Measurements from ENCODE around the gene PIWIL4.

The PIWIL4 gene

GRCh38 chr11:94567181-94567670, at the start of gene PIWIL4:
PIWIL4 (plus strand) TSS chr11:94567368; CDS start chr11:94567519, 151 bp downstream.
- Histone ChIP-seq H3K36me3 (ENCODE audit: control insufficient read depth, insufficient read depth, low read length) (no peaks in the 10 kb centered on the region), H3K4me3 (ENCODE audit: low read length) (no peak within 1 kb of the TSS), H3K4me1 (ENCODE audit: control insufficient read depth, insufficient read depth, low read length) (peaks cover 4% of the 10 kb centered on the region), H3K27me3 (ENCODE audit: control insufficient read depth, insufficient read depth, low read length) (no peaks in the 10 kb centered on the region), H3K9me3 (ENCODE audit: control insufficient read depth, low read length) (no peaks in the 10 kb centered on the region), H3K9ac (ENCODE audit: low read length) (no peak within 1 kb of the TSS)

DNA sequence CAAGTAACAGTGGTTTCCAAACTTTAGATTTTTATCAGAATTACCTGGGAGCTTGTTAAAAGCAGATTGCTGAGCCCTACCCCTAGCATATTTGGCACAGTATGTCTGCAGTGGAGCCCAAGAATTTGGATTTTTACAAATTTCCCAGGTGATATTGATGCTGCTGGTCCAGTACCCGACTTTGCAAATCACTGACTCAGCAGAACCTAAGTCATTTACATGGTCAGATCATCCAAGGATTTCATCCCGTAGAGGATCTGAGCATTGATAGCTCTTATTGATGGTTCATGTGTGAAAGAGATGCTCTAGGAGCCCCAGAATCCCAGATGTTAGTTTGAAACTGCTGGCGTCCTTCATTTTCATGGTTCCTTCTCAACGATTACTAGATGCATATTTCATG, 48.9 kb upstream of the PIWIL4 start:
- Histone ChIP-seq H3K27me3 (ENCODE audit: control insufficient read depth, insufficient read depth, low read length) (no peaks in the 10 kb centered on the region), H3K9me3 (ENCODE audit: control insufficient read depth, low read length) (no peaks in the 10 kb centered on the region), H3K9ac (ENCODE audit: low read length) (no peak overlapping the region), H3K36me3 (ENCODE audit: control insufficient read depth, insufficient read depth, low read length) (no peaks in the 10 kb centered on the region), H3K4me1 (ENCODE audit: control insufficient read depth, insufficient read depth, low read length) (peaks cover 6% of the 10 kb centered on the region), H3K4me3 (ENCODE audit: low read length) (no peak overlapping the region)

- H3K4me3 ChIP-seq (ENCODE audit: low read length), result no peak overlapping the region
- H3K9me3 ChIP-seq (ENCODE audit: control insufficient read depth, low read length), result no peaks in the 10 kb centered on the region
- H3K36me3 ChIP-seq (ENCODE audit: control insufficient read depth, insufficient read depth, low read length), result no peaks in the 10 kb centered on the region
- H3K27me3 ChIP-seq (ENCODE audit: control insufficient read depth, insufficient read depth, low read length), result no peaks in the 10 kb centered on the region
- H3K4me1 ChIP-seq (ENCODE audit: control insufficient read depth, insufficient read depth, low read length), result peaks cover 4% of the 10 kb centered on the region
- H3K9ac ChIP-seq (ENCODE audit: low read length), result no peak overlapping the region
These were observed 47.6 kb upstream of the PIWIL4 start for GRCh38 chr11:94519478-94520084.

- Histone ChIP-seq H3K9me3 (ENCODE audit: control insufficient read depth, low read length) (no peaks in the 10 kb centered on the region), H3K9ac (ENCODE audit: low read length) (no peak overlapping the region), H3K4me1 (ENCODE audit: control insufficient read depth, insufficient read depth, low read length) (peaks cover 11% of the 10 kb centered on the region), H3K36me3 (ENCODE audit: control insufficient read depth, insufficient read depth, low read length) (no peaks in the 10 kb centered on the region), H3K4me3 (ENCODE audit: low read length) (no peak overlapping the region), H3K27me3 (ENCODE audit: control insufficient read depth, insufficient read depth, low read length) (no peaks in the 10 kb centered on the region)
These were observed 45.5 kb upstream of the PIWIL4 start for GRCh38 chr11:94521684-94522083.

GRCh38 chr11:94524341-94524740, 42.8 kb upstream of the PIWIL4 start:
- peaks cover 11% of the 10 kb centered on the region for H3K4me1 ChIP-seq (ENCODE audit: control insufficient read depth, insufficient read depth, low read length)
- H3K36me3 ChIP-seq (ENCODE audit: control insufficient read depth, insufficient read depth, low read length), result no peaks in the 10 kb centered on the region
- H3K9me3 ChIP-seq (ENCODE audit: control insufficient read depth, low read length), result no peaks in the 10 kb centered on the region
- no peak overlapping the region for H3K4me3 ChIP-seq (ENCODE audit: low read length)
- H3K27me3 ChIP-seq (ENCODE audit: control insufficient read depth, insufficient read depth, low read length), result no peaks in the 10 kb centered on the region
- H3K9ac ChIP-seq (ENCODE audit: low read length), result no peak overlapping the region

DNA sequence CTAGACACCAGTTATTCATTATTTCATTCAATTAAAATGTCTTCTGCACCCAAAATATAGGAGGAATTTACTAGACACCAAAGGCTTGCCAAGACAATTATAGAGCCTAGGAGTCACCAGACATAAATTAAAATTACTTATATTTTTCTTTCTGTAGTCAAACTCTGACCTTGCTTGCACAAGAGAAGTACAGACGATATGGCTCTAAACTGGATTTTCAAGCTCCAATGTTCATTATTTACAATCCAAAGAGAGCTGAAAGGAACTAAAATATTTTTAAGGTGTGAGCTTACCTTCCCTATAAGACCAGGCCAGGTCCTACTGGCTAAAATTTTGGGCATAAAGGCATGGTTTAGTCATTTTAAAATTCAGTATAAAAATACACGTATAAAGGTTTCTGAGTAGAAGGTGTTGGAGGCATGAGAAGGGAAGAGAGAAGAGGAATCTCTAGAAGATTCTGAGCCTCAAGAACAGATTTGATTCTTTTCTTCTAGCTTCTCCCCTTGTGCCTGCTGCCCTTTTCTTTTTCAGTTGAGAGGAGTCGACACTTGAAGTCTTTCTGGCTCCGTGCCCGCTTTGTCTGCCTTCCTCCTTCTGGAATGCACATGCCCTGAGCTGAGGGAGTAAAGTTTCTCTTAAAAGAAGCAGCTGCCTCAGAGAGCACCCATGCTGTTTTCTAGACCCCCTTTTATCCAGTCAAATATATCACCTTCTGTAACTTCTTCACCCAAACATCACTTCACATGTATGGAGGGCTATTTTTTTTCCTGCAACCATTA, 41.4 kb upstream of the PIWIL4 start:
- Histone ChIP-seq H3K4me1 (ENCODE audit: control insufficient read depth, insufficient read depth, low read length) (peaks cover 8% of the 10 kb centered on the region), H3K9me3 (ENCODE audit: control insufficient read depth, low read length) (no peaks in the 10 kb centered on the region), H3K36me3 (ENCODE audit: control insufficient read depth, insufficient read depth, low read length) (no peaks in the 10 kb centered on the region), H3K9ac (ENCODE audit: low read length) (no peak overlapping the region), H3K27me3 (ENCODE audit: control insufficient read depth, insufficient read depth, low read length) (no peaks in the 10 kb centered on the region), H3K4me3 (ENCODE audit: low read length) (no peak overlapping the region)

DNA sequence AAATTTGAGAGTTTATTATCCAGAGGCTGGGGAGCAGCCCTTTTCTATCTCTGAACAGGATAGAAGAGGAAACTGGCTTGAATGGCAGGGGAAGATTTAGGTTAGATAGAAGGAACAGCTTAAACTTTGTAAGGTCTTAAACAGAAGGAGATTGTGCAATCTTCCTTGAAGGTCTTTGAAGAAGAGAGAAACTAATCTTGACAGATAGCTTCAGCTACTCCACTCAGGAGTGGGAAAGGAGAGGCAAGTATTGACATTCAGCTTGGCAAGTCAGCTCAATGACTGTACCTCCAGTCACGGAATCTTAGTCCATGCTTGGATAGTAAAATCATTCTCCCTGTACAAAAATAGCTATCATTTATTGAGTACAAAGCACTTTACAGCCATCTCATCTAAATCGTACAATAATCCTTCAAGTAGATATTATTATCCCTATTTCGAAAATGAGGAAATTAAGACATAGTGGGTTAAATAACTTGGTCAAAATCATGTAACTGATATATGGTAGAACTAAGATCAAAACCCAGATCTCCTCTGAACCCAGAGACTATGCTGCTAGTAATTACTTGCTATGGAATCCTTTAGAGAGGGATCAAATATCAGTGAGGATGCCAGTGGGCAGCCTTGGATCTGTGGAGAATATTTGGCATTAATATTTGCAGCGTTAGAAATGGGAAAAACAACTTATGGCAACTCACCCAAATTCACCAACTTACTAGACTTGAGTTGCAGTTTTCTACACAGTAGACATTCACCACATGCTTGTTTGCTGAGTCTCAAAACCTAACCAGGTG, 40.3 kb upstream of the PIWIL4 start:
- Histone ChIP-seq H3K9ac (ENCODE audit: low read length) (no peak overlapping the region), H3K36me3 (ENCODE audit: control insufficient read depth, insufficient read depth, low read length) (no peaks in the 10 kb centered on the region), H3K9me3 (ENCODE audit: control insufficient read depth, low read length) (no peaks in the 10 kb centered on the region), H3K4me1 (ENCODE audit: control insufficient read depth, insufficient read depth, low read length) (peaks cover 8% of the 10 kb centered on the region), H3K4me3 (ENCODE audit: low read length) (no peak overlapping the region), H3K27me3 (ENCODE audit: control insufficient read depth, insufficient read depth, low read length) (no peaks in the 10 kb centered on the region)

DNA sequence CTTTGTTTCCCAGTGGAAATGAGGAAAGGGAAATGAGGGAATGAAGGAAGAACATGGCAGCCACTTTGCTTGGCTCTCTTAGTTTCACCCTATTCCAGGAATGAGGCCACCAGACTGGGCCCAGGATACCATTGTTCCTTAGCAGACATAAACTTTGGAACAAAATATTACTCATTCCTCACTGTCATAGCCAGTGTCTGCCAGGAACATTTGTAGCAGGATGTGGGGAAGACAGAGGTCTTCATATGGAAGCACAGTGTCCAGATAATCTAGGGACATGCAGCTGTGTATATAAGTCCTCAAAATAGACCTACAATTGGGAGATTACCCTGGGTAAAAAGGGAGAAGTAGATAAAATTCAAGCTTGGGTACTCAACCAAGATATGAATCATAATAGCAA, 38.6 kb upstream of the PIWIL4 start:
- Histone ChIP-seq H3K27me3 (ENCODE audit: control insufficient read depth, insufficient read depth, low read length) (no peaks in the 10 kb centered on the region), H3K9ac (ENCODE audit: low read length) (no peak overlapping the region), H3K36me3 (ENCODE audit: control insufficient read depth, insufficient read depth, low read length) (no peaks in the 10 kb centered on the region), H3K4me3 (ENCODE audit: low read length) (no peak overlapping the region), H3K4me1 (ENCODE audit: control insufficient read depth, insufficient read depth, low read length) (peaks cover 8% of the 10 kb centered on the region), H3K9me3 (ENCODE audit: control insufficient read depth, low read length) (no peaks in the 10 kb centered on the region)

GRCh38 chr11:94532211-94532610, 35.0 kb upstream of the PIWIL4 start:
- Histone ChIP-seq H3K9ac (ENCODE audit: low read length) (no peak overlapping the region), H3K9me3 (ENCODE audit: control insufficient read depth, low read length) (no peaks in the 10 kb centered on the region), H3K4me1 (ENCODE audit: control insufficient read depth, insufficient read depth, low read length) (peaks cover 13% of the 10 kb centered on the region), H3K36me3 (ENCODE audit: control insufficient read depth, insufficient read depth, low read length) (no peaks in the 10 kb centered on the region), H3K27me3 (ENCODE audit: control insufficient read depth, insufficient read depth, low read length) (no peaks in the 10 kb centered on the region), H3K4me3 (ENCODE audit: low read length) (no peak overlapping the region)

DNA sequence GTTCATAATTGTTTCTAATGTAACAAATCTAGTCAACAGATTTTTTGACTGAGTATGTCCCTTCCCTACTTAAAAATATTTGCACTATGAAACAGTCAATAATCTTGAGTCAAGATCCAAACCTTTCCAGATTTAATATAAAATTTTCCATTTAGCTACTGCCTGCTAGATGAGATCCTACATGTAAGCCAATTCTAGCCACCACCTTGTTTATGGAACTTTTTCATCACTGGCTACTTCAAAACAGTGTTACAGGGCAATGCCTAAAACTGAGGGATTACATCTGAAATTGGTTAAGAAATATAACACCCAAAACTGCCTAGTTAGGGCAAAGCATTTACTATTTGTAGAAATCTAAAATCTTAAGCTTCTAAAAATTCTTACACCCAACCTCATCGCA, 34.0 kb upstream of the PIWIL4 start:
- Histone ChIP-seq H3K9ac (ENCODE audit: low read length) (no peak overlapping the region), H3K9me3 (ENCODE audit: control insufficient read depth, low read length) (no peaks in the 10 kb centered on the region), H3K4me3 (ENCODE audit: low read length) (no peak overlapping the region), H3K36me3 (ENCODE audit: control insufficient read depth, insufficient read depth, low read length) (no peaks in the 10 kb centered on the region), H3K4me1 (ENCODE audit: control insufficient read depth, insufficient read depth, low read length) (peaks cover 20% of the 10 kb centered on the region), H3K27me3 (ENCODE audit: control insufficient read depth, insufficient read depth, low read length) (no peaks in the 10 kb centered on the region)

DNA sequence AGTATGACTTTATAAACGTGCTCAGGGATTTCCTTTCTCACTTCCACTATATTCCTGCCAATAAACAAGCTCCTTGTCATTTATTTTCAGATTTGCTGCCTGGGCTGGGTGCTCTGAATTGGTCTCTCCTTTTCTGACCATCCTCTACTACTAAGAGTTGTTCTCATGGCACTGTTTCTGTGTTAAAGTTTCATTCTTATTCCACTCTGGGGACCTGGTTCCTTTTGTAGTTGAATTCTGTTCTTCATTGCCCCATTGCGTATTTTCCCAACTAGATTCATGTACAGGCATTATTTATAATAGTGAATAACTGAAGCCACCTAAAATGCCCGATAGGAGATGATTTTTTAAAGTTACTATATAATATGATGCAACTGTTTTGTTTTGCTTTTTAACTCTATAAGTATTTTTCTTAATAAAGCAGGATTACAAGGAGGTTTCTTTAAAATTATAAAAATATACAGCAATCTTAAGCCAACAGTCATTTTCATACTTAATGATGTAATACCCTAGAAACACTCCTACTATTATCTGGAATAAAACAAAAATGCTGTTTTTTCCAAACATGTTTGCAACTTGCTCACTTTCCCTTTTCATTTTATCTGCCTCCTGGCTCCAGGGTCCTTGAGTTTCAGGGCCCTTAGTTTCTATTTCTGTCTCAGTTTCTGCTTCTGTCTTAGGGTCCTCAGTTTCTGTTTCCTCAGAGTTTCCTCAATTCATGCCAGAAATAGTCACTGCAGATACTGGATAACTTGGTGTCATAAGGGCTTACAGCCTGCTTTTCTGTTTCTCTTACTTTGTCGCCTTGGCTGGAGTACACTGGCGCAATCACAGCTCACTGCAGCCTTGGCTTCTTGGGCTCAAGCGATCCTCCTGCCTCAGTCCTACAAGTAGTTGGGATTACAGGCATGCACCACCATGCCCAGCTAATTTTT, 33.2 kb upstream of the PIWIL4 start:
- Histone ChIP-seq H3K36me3 (ENCODE audit: control insufficient read depth, insufficient read depth, low read length) (no peaks in the 10 kb centered on the region), H3K4me3 (ENCODE audit: low read length) (no peak overlapping the region), H3K9me3 (ENCODE audit: control insufficient read depth, low read length) (no peaks in the 10 kb centered on the region)

More for the DNA sequence above, 33.2 kb upstream of the PIWIL4 start:
- Histone ChIP-seq H3K4me1 (ENCODE audit: control insufficient read depth, insufficient read depth, low read length) (peaks cover 20% of the 10 kb centered on the region), H3K9ac (ENCODE audit: low read length) (no peak overlapping the region), H3K27me3 (ENCODE audit: control insufficient read depth, insufficient read depth, low read length) (no peaks in the 10 kb centered on the region)

Data from mucosa of stomach (tissue), 1 donor.